HEK293 (cell line): ENCODE results near the gene KREMEN1.

Source experiments
- GFI1B ChIP-seq: fragments of 450-650 bp; formaldehyde crosslinking; IDR thresholded peaks from 2 replicates; pipeline ENCODE4 v1.5.1; 2016; ENCODE audit warnings: missing biosample characterization, missing genetic modification characterization
- MZF1 ChIP-seq: fragments of 450-650 bp; formaldehyde crosslinking; IDR thresholded peaks from 2 replicates; pipeline ENCODE4 v1.5.1; 2017; ENCODE audit warnings: missing biosample characterization, missing genetic modification characterization, borderline replicate concordance
- REPIN1 ChIP-seq: fragments of 450-650 bp; formaldehyde crosslinking; IDR thresholded peaks from 2 replicates; pipeline ENCODE4 v1.5.1; 2017; ENCODE audit warnings: missing biosample characterization, missing genetic modification characterization, low read depth
- ZNF747 ChIP-seq: fragments of 450-650 bp; formaldehyde crosslinking; IDR thresholded peaks from 2 replicates; pipeline ENCODE4 v1.5.1; 2016; ENCODE audit warnings: missing biosample characterization, missing genetic modification characterization
- TF ChIP-seq, protein P1 (sequence below): fragments of 450-650 bp; formaldehyde crosslinking; IDR thresholded peaks from 2 replicates; pipeline ENCODE4 v1.5.1; 2016; ENCODE audit warnings: missing biosample characterization, missing genetic modification characterization
- TF ChIP-seq, protein P2 (sequence below): fragments of 450-650 bp; formaldehyde crosslinking; IDR thresholded peaks from 2 replicates; pipeline ENCODE4 v1.5.1; 2016; ENCODE audit warnings: missing biosample characterization, missing genetic modification characterization

GRCh38 chr22:29138556-29139305 is 65.9 kb downstream of the KREMEN1 start:
- TF ChIP-seq ZNF747 (tag by site-specific recombination), result no peak
- no peak for TF ChIP-seq REPIN1 (tag by site-specific recombination)
- no peak for TF ChIP-seq MZF1 (tag by site-specific recombination)
- TF ChIP-seq, protein P1, sequence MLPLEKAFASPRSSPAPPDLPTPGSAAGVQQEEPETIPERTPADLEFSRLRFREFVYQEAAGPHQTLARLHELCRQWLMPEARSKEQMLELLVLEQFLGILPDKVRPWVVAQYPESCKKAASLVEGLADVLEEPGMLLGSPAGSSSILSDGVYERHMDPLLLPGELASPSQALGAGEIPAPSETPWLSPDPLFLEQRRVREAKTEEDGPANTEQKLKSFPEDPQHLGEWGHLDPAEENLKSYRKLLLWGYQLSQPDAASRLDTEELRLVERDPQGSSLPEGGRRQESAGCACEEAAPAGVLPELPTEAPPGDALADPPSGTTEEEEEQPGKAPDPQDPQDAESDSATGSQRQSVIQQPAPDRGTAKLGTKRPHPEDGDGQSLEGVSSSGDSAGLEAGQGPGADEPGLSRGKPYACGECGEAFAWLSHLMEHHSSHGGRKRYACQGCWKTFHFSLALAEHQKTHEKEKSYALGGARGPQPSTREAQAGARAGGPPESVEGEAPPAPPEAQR (tag by site-specific recombination), result no peak
- no peak for TF ChIP-seq GFI1B (tag by site-specific recombination)
- TF ChIP-seq, protein P2, sequence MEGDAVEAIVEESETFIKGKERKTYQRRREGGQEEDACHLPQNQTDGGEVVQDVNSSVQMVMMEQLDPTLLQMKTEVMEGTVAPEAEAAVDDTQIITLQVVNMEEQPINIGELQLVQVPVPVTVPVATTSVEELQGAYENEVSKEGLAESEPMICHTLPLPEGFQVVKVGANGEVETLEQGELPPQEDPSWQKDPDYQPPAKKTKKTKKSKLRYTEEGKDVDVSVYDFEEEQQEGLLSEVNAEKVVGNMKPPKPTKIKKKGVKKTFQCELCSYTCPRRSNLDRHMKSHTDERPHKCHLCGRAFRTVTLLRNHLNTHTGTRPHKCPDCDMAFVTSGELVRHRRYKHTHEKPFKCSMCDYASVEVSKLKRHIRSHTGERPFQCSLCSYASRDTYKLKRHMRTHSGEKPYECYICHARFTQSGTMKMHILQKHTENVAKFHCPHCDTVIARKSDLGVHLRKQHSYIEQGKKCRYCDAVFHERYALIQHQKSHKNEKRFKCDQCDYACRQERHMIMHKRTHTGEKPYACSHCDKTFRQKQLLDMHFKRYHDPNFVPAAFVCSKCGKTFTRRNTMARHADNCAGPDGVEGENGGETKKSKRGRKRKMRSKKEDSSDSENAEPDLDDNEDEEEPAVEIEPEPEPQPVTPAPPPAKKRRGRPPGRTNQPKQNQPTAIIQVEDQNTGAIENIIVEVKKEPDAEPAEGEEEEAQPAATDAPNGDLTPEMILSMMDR (tag by site-specific recombination), result no peak
